ENCODE measurements around the gene CNFN.

GRCh38 chr19:42423462-42424344 lies 33.6 kb upstream of the CNFN start:
- TF ChIP-seq EP300 (IDR thresholded peaks at IDR 0.05) = no peak
- peak; percentile 91 for TF ChIP-seq MAX (IDR thresholded peaks at IDR 0.05)
- TF ChIP-seq CTCF (IDR thresholded peaks at IDR 0.05) = no peak
- TF ChIP-seq USF2 (IDR thresholded peaks at IDR 0.05) = peak; percentile 30; the same call in 1 of the 2 replicates
- TF ChIP-seq POLR2A (IDR thresholded peaks at IDR 0.05; ENCODE audit: low read length) = no peak
- TF ChIP-seq CBX8 (IDR thresholded peaks at IDR 0.05) = no peak
- TF ChIP-seq NR3C1 (IDR thresholded peaks at IDR 0.05) = no peak
